Endodermal cell (in vitro differentiated cells): ENCODE data around the gene SMARCC1. TPM values are rescaled to one million over a fixed set of nuclear protein-coding genes. Genes with fewer than 3 reads are reported as not detected.

Experiments
- DNase-seq: peaks from one replicate; pipeline ENCODE4 v3.0.0-alpha.2; 2017
- H3K27ac ChIP-seq: 2 replicates; pipeline ENCODE4 v1.5.1; 2013; ENCODE audit warnings: mild to moderate bottlenecking, low read depth, low read length, moderate library complexity
- H3K27me3 ChIP-seq: 2 replicates; pipeline ENCODE4 v1.6.1; 2013; ENCODE audit warnings: mild to moderate bottlenecking, low read length, moderate library complexity; ENCODE audit not compliant: insufficient read depth, control insufficient read depth, poor library complexity, severe bottlenecking
- H3K36me3 ChIP-seq: 2 replicates; pipeline ENCODE4 v1.7.0; 2013; ENCODE audit warnings: mild to moderate bottlenecking, low read length, moderate library complexity; ENCODE audit not compliant: control insufficient read depth, insufficient read depth
- H3K4me1 ChIP-seq: one replicate; pipeline ENCODE4 v1.7.0; 2013; ENCODE audit warnings: low read length; ENCODE audit not compliant: control insufficient read depth, insufficient read depth
- H3K4me3 ChIP-seq: 2 replicates; pipeline ENCODE4 v1.5.1; 2013; ENCODE audit warnings: mild to moderate bottlenecking, low read length, moderate library complexity
- H3K9ac ChIP-seq: 2 replicates; pipeline ENCODE4 v1.6.1; 2013; ENCODE audit warnings: mild to moderate bottlenecking, low read length, moderate library complexity; ENCODE audit not compliant: poor library complexity, severe bottlenecking; ENCODE audit errors: extremely low read depth
- H3K9me3 ChIP-seq: 2 replicates; pipeline ENCODE4 v1.6.1; 2013; ENCODE audit warnings: mild to moderate bottlenecking, low read length, moderate library complexity; ENCODE audit not compliant: control insufficient read depth
- H3K27ac Mint-ChIP-seq: 2 replicates; pipeline ENCODE4 v1.8.0; 2020; ENCODE audit warnings: mixed read lengths
- H3K27me3 Mint-ChIP-seq: 2 replicates; pipeline ENCODE4 v1.8.0; 2021; ENCODE audit warnings: mild to moderate bottlenecking, mixed read lengths; ENCODE audit not compliant: insufficient read depth
- H3K36me3 Mint-ChIP-seq: 2 replicates; pipeline ENCODE4 v1.8.0; 2020; ENCODE audit warnings: low read depth, mixed read lengths
- H3K4me1 Mint-ChIP-seq: 2 replicates; pipeline ENCODE4 v1.8.0; 2020; ENCODE audit warnings: mixed read lengths
- H3K4me3 Mint-ChIP-seq: 2 replicates; pipeline ENCODE4 v1.8.0; 2020; ENCODE audit warnings: mild to moderate bottlenecking, moderate library complexity, mixed read lengths
- H3K9me3 Mint-ChIP-seq: 2 replicates; pipeline ENCODE4 v1.8.0; 2020; ENCODE audit warnings: mild to moderate bottlenecking, mixed read lengths
- CTCF ChIP-seq: fragments of 200-600 bp; sonication (generic); conservative IDR thresholded peaks from 2 replicates; pipeline ENCODE4 v1.5.0; 2021; ENCODE audit warnings: antibody characterized with exemption, mild to moderate bottlenecking
- WGBS, 2 experiments: methylation state at CpG; one replicate each; pipeline versions ENCODE4 v1.1.5 to v1.1.7; 2013; ENCODE audit warnings: missing lambda C conversion rate in 2 of 2, mixed read lengths in 1 of 2; ENCODE audit not compliant: insufficient coverage in 1 of 2, insufficient read length in 1 of 2; 5-methylcytosine and 5-hydroxymethylcytosine counted together
- total RNA-seq, 2 donors: library from RNA; stranded (reverse); fragmentation: NEBNext Ultra II Directional in 1 of 2; extraction: Animal tissue kit (Norgen Biotek cat#: 25700) in 1 of 2; gene quantifications; 2 replicates in 1 of 2; 3 replicates in 1 of 2; pipeline ENCODE4 v1.2.1, GENCODE V29; 2021

Gene SMARCC1
- total RNA-seq, 2 donors from 2014 or later: 200 to 231 TPM

GRCh38 chr3:47804577-47804976 lies 22.9 kb upstream of the SMARCC1 start:
- no peak overlapping the region for H3K9ac ChIP-seq
- no peak overlapping the region for H3K27ac ChIP-seq
- Mint-ChIP-seq H3K36me3 (peaks cover 23% of the 10 kb centered on the region), H3K4me1 (peaks cover 13% of the 10 kb centered on the region), H3K9me3 (no peaks in the 10 kb centered on the region), H3K27ac (peak overlapping the region; percentile 53), H3K4me3 (peak overlapping the region; percentile 94), H3K27me3 (no peaks in the 10 kb centered on the region)
- H3K4me3 ChIP-seq: peak overlapping the region; percentile 82
- DNase-seq: no peak
- peaks cover 4% of the 10 kb centered on the region for H3K4me1 ChIP-seq
- no peaks in the 10 kb centered on the region for H3K27me3 ChIP-seq
- TF ChIP-seq CTCF: no peak
- no peaks in the 10 kb centered on the region for H3K9me3 ChIP-seq
- 96 to 100% methylated on average over 1 of the region's 1 CpG for WGBS, 2 experiments
- H3K36me3 ChIP-seq: peaks cover 17% of the 10 kb centered on the region

- no peak for TF ChIP-seq CTCF
- no peak for DNase-seq
- Histone ChIP-seq H3K4me3 (peak overlapping the region; percentile 82), H3K27ac (peak overlapping the region; percentile 96), H3K4me1 (peaks cover 4% of the 10 kb centered on the region), H3K27me3 (no peaks in the 10 kb centered on the region), H3K36me3 (peaks cover 13% of the 10 kb centered on the region), H3K9me3 (no peaks in the 10 kb centered on the region), H3K9ac (peak overlapping the region; percentile 78)
- WGBS, 2 experiments: 0 to 1% methylated on average over 13 to 20 of the region's 20 CpGs
- no peaks in the 10 kb centered on the region for H3K9me3 Mint-ChIP-seq
- H3K4me1 Mint-ChIP-seq: peaks cover 13% of the 10 kb centered on the region
- H3K36me3 Mint-ChIP-seq: peaks cover 19% of the 10 kb centered on the region
- H3K27me3 Mint-ChIP-seq: no peaks in the 10 kb centered on the region
- peak overlapping the region; percentile 94 for H3K4me3 Mint-ChIP-seq
- H3K27ac Mint-ChIP-seq: peak overlapping the region; percentile 99
These were observed 21.9 kb upstream of the SMARCC1 start for GRCh38 chr3:47803480-47804025.

- no peaks in the 10 kb centered on the region for H3K27me3 ChIP-seq
- peak within 1 kb of the TSS; percentile 94 for H3K4me3 Mint-ChIP-seq
- DNase-seq: peak; percentile 94
- H3K27ac Mint-ChIP-seq: peak within 1 kb of the TSS; percentile 99
- no peaks in the 10 kb centered on the region for H3K9me3 ChIP-seq
- no peak for TF ChIP-seq CTCF
- H3K9ac ChIP-seq: peak within 1 kb of the TSS; percentile 78
- 0% methylated on average over 48 to 90 of the region's 90 CpGs for WGBS, 2 experiments
- peaks cover 4% of the 10 kb centered on the region for H3K4me1 ChIP-seq
- no peaks in the 10 kb centered on the region for H3K9me3 Mint-ChIP-seq
- H3K36me3 Mint-ChIP-seq: peaks cover 14% of the 10 kb centered on the region
- peak within 1 kb of the TSS; percentile 96 for H3K27ac ChIP-seq
- peaks cover 13% of the 10 kb centered on the region for H3K4me1 Mint-ChIP-seq
- H3K27me3 Mint-ChIP-seq: no peaks in the 10 kb centered on the region
- peak within 1 kb of the TSS; percentile 82 for H3K4me3 ChIP-seq
- H3K36me3 ChIP-seq: peaks cover 10% of the 10 kb centered on the region
These were observed 21.2 kb upstream of the SMARCC1 start, which contains the start of gene DHX30 for GRCh38 chr3:47802734-47803479. DHX30 (plus strand) TSS chr3:47803138; CDS start chr3:47810684, 7,546 bp downstream.
